ENCODE results near the gene HS3ST4.

GRCh38 chr16:25877103-25877502, 185.3 kb downstream of the HS3ST4 start:
- TF ChIP-seq CTCF (IDR thresholded peaks at IDR 0.05), result no peak
- no peak for TF ChIP-seq POLR2A (IDR thresholded peaks at IDR 0.05)
